ENCODE measurements around the gene NFIB. TPM values are rescaled to one million over a fixed set of nuclear protein-coding genes. Genes with fewer than 3 reads are reported as not detected.

NFIB gene
- polyA plus RNA-seq, 3 donors, result not detected

DNA sequence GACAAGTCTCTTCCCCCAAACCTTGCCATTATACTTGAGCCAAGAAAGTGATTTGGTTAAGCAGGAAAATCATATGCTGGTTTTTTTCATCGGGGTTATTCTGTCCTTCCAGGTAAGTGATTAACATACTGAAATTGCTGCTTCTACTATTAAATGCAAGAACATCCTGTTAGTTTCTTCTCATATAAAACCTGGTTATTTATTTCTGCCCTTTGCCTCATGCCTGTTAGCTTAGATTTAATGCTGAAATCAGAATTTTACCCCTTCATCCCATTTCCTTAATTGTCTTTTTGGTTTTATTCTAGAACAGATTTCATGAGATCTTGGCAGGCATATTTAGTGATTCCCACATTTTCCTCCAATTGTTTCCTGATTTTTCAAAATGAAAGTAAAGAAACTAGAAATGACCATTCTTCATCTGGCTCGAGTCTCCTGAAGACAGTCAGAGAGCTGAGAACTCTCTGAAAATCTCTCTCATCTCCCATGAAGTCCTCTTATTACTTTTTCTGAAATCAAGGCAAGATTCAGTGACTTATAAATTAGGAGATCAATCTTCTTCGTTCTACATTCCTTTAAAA lies 132.9 kb downstream of the NFIB start:
- no peak overlapping the region for H3K4me3 Mint-ChIP-seq
- TF ChIP-seq, protein P1, sequence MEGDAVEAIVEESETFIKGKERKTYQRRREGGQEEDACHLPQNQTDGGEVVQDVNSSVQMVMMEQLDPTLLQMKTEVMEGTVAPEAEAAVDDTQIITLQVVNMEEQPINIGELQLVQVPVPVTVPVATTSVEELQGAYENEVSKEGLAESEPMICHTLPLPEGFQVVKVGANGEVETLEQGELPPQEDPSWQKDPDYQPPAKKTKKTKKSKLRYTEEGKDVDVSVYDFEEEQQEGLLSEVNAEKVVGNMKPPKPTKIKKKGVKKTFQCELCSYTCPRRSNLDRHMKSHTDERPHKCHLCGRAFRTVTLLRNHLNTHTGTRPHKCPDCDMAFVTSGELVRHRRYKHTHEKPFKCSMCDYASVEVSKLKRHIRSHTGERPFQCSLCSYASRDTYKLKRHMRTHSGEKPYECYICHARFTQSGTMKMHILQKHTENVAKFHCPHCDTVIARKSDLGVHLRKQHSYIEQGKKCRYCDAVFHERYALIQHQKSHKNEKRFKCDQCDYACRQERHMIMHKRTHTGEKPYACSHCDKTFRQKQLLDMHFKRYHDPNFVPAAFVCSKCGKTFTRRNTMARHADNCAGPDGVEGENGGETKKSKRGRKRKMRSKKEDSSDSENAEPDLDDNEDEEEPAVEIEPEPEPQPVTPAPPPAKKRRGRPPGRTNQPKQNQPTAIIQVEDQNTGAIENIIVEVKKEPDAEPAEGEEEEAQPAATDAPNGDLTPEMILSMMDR (IDR thresholded peaks at IDR 0.05), result no peak
- Histone ChIP-seq H3K4me1 (ENCODE audit: control insufficient read depth in 1 of 2, insufficient read depth in 2 of 2, low read length in 2 of 2) (no peaks in the 10 kb centered on the region), H3K36me3 (replicated peaks in 1 of 2; ENCODE audit: control insufficient read depth in 1 of 2, insufficient read depth in 2 of 2, low read length in 2 of 2) (no peaks in the 10 kb centered on the region), H3K27ac (ENCODE audit: low read depth in 1 of 2, low read length in 2 of 2) (no peak overlapping the region), H3K4me3 (replicated peaks in 1 of 3; ENCODE audit: low read depth in 2 of 3, low read length in 3 of 3) (no peak overlapping the region), H3K4me2 (replicated peaks; ENCODE audit: extremely low read depth, low read length, poor library complexity, severe bottlenecking) (no peak overlapping the region), H3K27me3 (ENCODE audit: control insufficient read depth in 2 of 2, insufficient read depth in 2 of 2, low read length in 2 of 2) (no peaks in the 10 kb centered on the region), H3K79me2 (ENCODE audit: insufficient read depth, low read length) (no peaks in the 10 kb centered on the region), H2AFZ (ENCODE audit: insufficient read depth, low read depth, low read length, poor library complexity, severe bottlenecking) (no peak overlapping the region), H3K9me3 (replicated peaks in 1 of 2; ENCODE audit: control insufficient read depth in 1 of 2, insufficient read depth in 1 of 2, low read length in 2 of 2) (no peaks in the 10 kb centered on the region), H3K9ac (ENCODE audit: insufficient read depth, low read length, poor library complexity, severe bottlenecking) (no peak overlapping the region), H4K20me1 (ENCODE audit: insufficient read depth, low read length) (no peaks in the 10 kb centered on the region)
- H3K27ac Mint-ChIP-seq, result no peak overlapping the region
- H3K9me3 Mint-ChIP-seq, result peaks cover 0 to 3% (median 0%) of the 10 kb centered on the region in 7 donors
- peaks cover 0 to 1% (median 0%) of the 10 kb centered on the region in 3 donors for H3K27me3 Mint-ChIP-seq (ENCODE audit: low read depth in 3 of 3)
- no peak for DNase-seq
- intact Hi-C loops (cut with micrococcal nuclease), result no loop called here
- H3K4me1 Mint-ChIP-seq, result no peaks in the 10 kb centered on the region
- WGBS (ENCODE audit: insufficient coverage), result 100% methylated on average over 1 of the region's 3 CpGs
- H3K36me3 Mint-ChIP-seq, result no peaks in the 10 kb centered on the region

DNA sequence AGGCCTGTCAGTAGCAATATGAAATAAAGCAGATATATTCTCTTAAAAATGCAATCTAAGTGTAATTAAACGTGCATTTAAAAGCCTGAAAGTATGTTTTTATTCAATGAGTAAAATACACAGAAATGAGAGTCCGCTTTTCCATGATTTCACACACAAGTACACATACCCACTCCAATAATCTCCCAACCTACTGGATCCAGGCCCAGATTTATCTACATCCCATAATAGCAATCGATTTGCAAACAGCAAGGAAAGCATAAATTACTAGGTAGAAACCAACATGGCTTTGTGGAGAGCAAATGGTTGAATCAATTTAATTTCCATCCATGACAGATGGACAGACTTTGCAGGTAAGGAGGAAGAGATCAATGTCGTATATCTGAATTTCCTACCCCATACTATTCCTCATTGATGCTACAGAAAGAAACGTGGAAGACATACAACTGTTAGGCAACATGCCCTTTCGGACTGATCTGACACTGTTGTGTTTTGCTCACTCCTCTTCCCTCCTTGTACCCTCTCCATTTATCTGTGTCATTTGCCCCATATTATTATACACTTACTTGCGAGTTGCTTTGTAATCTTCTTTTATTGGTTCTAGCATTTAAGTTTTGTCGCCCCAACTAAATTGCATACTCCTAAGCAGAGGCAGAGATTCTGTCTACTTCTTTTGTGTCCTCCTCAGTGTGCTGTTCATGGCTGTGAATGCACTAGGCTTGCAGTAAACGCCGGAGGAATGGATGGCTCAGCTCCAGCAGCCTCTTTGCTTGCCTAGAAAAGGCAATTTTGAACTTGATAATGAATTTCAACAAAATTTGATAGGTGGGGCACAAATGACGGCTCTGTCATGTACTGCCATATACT lies 133.6 kb downstream of the NFIB start:
- Histone ChIP-seq H3K4me3 (replicated peaks in 1 of 3; ENCODE audit: low read depth in 2 of 3, low read length in 3 of 3) (no peak overlapping the region), H3K79me2 (ENCODE audit: insufficient read depth, low read length) (no peaks in the 10 kb centered on the region), H4K20me1 (ENCODE audit: insufficient read depth, low read length) (no peaks in the 10 kb centered on the region), H3K4me2 (replicated peaks; ENCODE audit: extremely low read depth, low read length, poor library complexity, severe bottlenecking) (no peak overlapping the region), H2AFZ (ENCODE audit: insufficient read depth, low read depth, low read length, poor library complexity, severe bottlenecking) (no peak overlapping the region), H3K9me3 (replicated peaks in 1 of 2; ENCODE audit: control insufficient read depth in 1 of 2, insufficient read depth in 1 of 2, low read length in 2 of 2) (no peaks in the 10 kb centered on the region), H3K27ac (ENCODE audit: low read depth in 1 of 2, low read length in 2 of 2) (no peak overlapping the region), H3K36me3 (replicated peaks in 1 of 2; ENCODE audit: control insufficient read depth in 1 of 2, insufficient read depth in 2 of 2, low read length in 2 of 2) (no peaks in the 10 kb centered on the region), H3K4me1 (ENCODE audit: control insufficient read depth in 1 of 2, insufficient read depth in 2 of 2, low read length in 2 of 2) (no peaks in the 10 kb centered on the region), H3K27me3 (ENCODE audit: control insufficient read depth in 2 of 2, insufficient read depth in 2 of 2, low read length in 2 of 2) (no peaks in the 10 kb centered on the region), H3K9ac (ENCODE audit: insufficient read depth, low read length, poor library complexity, severe bottlenecking) (no peak overlapping the region)
- TF ChIP-seq, protein P1 (IDR thresholded peaks at IDR 0.05), result no peak
- WGBS (ENCODE audit: insufficient coverage), result 93% methylated on average over 3 of the region's 11 CpGs
- no peak overlapping the region for H3K27ac Mint-ChIP-seq
- no peaks in the 10 kb centered on the region for H3K36me3 Mint-ChIP-seq
- no peaks in the 10 kb centered on the region for H3K4me1 Mint-ChIP-seq
- no peak for DNase-seq
- intact Hi-C loops (cut with micrococcal nuclease), result no loop called here
- H3K4me3 Mint-ChIP-seq, result no peak overlapping the region
- H3K9me3 Mint-ChIP-seq, result peaks cover 0 to 3% (median 0%) of the 10 kb centered on the region in 7 donors
- H3K27me3 Mint-ChIP-seq (ENCODE audit: low read depth in 3 of 3), result peaks cover 0 to 1% (median 0%) of the 10 kb centered on the region in 3 donors

Measured in CD14-positive monocyte (primary cell).